ENCODE data around the gene MLANA.
"Not testable (repeated sequence)": the region's sequence is repeated elsewhere in the genome, so short reads cannot be mapped to it uniquely, and the experiment has no call there.

MLANA gene

DNA sequence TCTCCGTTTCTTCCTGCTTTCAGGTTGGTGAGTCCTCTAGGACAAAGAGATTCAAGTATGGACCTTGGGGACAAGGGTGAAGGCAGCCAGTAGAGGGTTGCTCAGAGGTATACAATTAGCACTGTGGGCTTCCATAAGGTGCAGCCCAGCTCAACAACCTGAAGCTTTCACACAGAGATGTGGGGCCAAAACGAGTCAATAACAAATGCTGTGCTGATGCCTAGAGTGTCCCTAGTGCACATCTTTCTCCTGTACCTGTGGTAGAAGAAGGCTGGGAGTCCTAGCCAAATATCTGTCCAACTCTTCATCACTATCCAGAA is 20.7 kb upstream of the MLANA start:
- no peak for DNase-seq

- DNase-seq = no peak
Measured at GRCh38 chr9:5870691-5871090, 20.0 kb upstream of the MLANA start.

- no peak for DNase-seq
Measured at GRCh38 chr9:5871785-5872184, 18.9 kb upstream of the MLANA start.

GRCh38 chr9:5872511-5872910 is 18.2 kb upstream of the MLANA start:
- no peak for DNase-seq

DNA sequence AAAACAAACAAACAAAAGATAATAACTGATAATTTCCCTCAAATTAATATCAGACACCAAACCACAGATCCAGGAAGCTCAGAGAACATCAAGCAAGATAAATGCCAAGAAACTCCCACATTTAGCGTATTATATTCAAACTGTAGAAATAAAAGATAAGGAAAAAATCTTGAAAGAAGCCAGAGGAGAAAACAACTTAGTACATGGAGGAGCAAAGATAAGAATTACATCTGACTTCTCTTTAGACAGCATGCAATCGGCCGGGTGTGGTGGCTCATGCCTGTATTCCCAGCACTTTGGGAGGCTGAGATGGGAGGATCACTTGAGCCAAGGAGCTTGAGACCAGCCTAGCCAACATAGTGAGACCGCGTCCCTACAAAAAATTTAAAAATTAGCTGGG is 17.2 kb upstream of the MLANA start:
- DNase-seq = no peak

GRCh38 chr9:5874048-5874447 is 16.6 kb upstream of the MLANA start:
- DNase-seq = no peak

GRCh38 chr9:5876026-5876425 is 14.7 kb upstream of the MLANA start:
- no peak for DNase-seq

GRCh38 chr9:5876711-5877110 is 14.0 kb upstream of the MLANA start:
- no peak for DNase-seq

DNA sequence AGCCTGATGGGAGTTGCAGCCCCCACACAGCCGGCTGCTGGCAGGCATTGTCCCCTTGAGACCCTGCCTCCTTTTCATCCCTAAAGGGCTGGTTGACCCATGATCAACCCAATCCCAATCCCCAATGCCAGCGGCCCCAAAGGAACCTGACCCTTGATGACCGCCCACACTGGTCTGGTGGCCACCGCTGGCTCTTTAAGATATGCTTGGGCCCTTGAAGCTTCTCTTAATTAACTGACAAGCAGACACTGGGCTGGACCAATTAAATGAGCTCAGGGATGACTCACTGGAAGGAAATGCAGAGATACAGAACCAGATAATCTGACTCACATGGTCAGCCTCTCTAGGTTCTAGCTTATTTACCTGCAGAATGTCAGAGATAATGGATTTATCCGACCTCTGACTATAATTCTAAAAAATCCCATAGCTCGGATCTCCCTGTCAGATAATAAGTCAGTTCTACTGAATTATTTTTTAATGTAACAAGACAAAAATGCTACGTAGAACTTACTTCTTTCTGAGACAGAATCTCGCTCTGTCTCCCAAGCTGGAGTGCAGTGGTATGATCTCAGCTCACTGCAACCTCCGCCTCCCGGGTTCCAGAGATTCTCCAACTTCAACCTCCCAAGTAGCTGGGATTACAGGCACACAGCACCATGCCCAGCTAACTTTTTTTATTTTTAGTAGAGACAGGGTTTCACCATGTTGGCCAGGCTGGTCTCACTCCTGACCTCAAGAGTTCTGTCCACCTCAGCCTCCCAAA is 11.1 kb upstream of the MLANA start:
- DNase-seq = peak; percentile 82

DNA sequence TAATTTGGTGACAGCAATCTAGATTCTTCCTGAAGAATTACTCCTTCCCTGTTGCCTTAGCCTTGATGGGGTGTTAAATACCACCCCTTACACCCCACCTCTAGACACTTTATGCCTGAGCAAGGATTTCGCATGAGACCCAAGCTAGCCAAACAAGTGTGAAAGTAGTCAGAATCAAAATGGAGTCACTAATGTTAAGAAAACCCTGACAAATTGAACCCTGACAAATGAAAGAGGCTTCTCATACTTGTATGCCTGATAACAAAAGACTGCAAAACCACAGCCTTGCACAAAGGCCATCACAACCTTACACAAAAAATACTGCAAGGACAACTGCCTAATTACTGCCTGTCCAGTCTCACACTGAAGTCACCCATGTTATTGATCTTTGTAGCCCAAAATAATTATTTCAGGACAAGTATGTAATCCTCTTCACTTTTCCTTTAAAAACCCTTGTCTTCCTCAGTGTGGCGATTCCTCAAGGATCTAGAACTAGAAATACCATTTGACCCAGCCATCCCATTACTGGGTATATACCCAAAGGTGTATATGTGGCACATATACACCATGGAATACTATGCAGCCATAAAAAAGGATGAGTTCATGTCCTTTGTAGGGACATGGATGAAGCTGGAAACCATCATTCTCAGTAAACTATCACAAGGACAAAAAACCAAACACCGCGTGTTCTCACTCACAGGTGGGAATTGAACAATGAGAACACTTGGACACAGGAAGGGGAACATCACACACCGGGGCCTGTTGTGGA is 8.3 kb upstream of the MLANA start:
- not testable (repeated sequence) for DNase-seq

GRCh38 chr9:5884191-5884590 is 6.5 kb upstream of the MLANA start:
- DNase-seq = no peak

DNA sequence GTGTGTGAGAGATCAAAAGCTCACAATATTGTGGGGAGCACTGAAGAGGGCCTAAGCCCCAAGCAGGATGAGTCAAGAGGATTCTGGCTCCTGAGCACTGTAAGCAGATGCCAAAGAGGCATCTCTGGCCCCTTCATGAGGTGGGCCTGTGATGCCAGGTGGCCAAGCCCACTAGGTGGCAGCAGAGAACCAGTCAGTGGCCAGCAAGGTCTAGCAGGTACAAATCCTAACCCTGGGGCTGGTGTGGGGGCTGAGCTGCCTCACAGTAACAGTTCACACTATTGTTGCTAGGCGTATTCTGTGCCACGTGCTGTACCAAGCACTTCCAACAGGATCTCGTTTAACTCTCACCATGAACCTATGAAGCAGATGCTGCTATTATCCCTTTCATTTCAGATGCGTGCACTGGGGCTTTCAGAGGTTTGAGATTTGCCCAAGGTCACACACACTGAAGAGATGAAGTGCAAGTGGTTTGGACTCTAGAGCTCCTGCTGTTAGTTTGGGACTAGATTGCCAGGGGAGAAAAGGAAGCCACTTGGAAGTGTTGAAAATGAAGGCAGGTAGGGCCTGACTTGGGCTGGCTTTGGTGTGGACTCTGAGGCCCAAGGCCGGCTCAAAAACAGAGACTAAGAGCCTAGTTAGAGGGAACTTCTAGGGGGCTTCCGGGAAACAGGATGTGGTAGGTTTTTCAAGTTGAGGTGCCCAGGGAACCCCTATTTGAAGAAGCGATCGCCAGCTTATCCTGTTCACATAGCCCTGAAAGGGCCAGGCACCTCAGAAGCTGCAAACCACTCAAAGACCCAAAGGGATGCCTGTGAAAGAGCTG is 4.4 kb upstream of the MLANA start:
- DNase-seq = peak; percentile 56

GRCh38 chr9:5892456-5893133 is 1.9 kb downstream of the MLANA start:
- DNase-seq = no peak

- no peak for DNase-seq
Measured at GRCh38 chr9:5893134-5893505, 2.4 kb downstream of the MLANA start.

DNA sequence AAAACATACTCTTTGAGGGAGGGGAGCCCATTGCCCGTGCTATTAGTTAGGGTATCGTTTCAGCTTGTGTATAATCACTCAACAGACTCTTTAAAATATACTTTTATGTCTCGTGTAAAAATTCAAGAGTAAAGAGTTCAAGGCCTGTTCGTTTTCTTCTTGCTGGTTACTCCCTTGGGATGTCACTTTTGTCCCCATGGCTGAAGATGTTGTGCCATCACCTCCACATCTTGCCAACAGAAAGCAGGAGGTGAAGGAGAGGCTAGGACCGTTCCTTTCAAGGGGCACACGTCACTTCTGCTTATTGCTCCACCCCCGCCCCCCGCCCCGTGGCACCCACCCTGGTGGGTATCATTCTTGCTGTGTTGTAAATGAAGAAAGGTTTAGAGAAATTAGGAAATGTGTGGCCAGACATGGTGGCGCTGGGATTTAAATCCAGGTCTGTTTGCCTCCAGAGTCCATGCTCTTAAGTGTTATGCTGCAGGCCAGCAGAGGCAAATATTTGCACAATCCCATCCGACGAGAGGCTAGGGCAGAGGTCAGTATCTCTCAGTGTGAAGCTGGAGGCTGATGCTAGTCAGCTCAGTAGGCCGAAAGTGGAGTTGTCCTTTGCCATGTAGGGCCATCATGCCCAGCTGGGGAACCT is 3.0 kb downstream of the MLANA start:
- DNase-seq = no peak

- DNase-seq = no peak
Measured at GRCh38 chr9:5894237-5894959, 3.7 kb downstream of the MLANA start.

- no peak for DNase-seq
Measured at GRCh38 chr9:5895782-5896181, 5.1 kb downstream of the MLANA start.

- DNase-seq = no peak
Measured at GRCh38 chr9:5896863-5897262, 6.2 kb downstream of the MLANA start.

- DNase-seq = no peak
Measured at GRCh38 chr9:5897851-5898250, 7.2 kb downstream of the MLANA start.

DNA sequence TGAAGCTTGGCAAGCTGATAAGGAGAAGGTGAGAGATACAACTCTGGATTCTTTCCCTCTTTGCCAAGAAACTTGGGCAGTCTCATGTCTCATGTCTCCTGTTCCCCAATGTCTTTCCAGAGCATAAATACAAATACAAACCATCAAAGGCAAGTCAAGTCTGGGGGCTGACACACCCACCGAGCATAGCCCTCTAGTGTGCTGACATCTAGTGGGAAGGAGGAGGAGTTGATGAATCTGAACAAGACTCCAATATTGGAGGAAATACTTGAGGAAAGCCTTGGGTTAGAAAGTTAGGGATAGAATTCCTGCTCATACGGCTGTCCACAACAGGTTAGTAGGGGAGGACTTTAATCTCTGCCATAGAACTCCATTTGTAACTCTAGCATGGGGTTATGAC is 8.6 kb downstream of the MLANA start:
- no peak for DNase-seq

DNA sequence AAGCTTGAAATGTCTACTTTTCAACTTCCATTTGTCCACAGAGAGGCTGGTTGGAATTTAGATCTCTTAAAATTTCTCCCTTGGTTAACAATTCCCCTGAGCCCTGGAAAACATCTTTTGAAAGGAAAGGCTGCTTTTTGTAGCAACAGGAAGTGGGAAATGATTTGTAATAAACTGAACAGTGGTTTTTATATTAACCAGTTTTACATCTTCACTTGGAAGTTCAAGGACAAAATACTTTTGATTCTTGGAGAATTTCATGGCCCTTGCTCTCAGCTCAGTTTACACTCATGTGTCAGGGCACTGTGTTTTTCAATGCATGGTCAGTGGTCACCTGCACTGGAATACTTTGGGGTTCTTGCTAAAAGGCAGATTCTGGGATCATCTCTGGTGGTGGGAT is 9.9 kb downstream of the MLANA start:
- no peak for DNase-seq

GRCh38 chr9:5902377-5902776 is 11.7 kb downstream of the MLANA start:
- DNase-seq = no peak

Data from fibroblast of skin of back (primary cell).